Medulla oblongata (tissue), 1 donor: ENCODE results near the gene UGT1A5.

Source experiments
- DNase-seq: peaks from one replicate; pipeline ENCODE4 v3.0.0-alpha.2; 2015; ENCODE audit errors: extremely low spot score

UGT1A5 gene

DNA sequence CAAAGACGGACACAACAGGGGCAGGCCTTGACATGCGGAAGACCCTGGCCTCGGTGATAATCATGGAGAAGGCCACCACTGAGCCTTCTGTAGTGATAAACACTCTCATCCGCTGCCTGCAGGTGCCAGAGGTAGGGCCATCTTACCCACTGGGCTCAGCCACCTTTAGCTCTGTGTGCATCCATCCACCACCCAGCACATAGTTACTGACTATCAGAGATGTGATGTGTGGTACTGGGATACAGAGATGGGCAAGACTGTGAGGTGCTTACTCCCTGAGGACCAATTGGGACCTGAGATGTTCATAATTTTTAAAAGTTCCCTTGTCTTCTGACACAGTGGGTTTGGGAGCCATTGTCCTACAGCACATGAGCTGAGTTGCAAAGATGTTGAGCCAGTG lies 67.0 kb downstream of the UGT1A5 start:
- DNase-seq, result no peak

GRCh38 chr2:233780771-233781170 lies 68.1 kb downstream of the UGT1A5 start:
- no peak for DNase-seq

- DNase-seq, result no peak
Measured at GRCh38 chr2:233789554-233789953, 76.8 kb downstream of the UGT1A5 start.

DNA sequence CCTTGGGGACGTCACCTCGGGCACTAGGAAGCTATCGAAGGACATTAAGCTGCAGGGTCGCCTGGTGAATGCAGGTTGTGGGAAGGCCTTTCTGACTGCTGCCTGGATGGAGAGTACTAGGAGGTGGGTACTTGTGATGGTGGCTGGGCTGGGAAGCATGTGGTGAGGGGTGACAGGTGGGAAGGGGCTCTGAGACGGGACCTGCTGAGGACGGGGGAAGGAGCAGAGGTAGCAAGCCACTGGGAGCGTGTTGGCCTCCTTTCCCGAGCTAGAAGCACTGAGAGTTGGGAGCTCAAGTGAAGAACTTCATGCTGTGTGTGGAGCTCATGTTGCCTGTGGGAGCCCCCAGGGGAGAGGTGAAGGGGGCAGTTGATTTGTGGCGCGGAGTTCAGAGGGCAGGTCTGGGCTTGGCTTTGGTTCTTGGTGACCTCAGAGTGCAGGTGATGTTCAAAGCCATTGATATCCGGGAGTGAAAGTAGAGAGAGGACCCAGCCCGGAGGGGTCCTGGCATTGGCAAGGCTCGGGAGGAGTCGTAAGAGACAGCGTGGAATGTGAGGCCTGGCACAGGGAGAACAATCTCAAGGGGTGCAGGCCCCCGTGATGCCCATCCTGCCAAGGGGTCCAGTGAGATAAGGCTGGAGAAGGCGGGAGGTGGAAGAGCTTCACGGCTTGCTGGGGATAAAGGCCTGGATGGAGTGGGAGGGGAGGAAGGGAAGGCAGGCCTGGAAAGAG lies 78.6 kb downstream of the UGT1A5 start:
- no peak for DNase-seq

DNA sequence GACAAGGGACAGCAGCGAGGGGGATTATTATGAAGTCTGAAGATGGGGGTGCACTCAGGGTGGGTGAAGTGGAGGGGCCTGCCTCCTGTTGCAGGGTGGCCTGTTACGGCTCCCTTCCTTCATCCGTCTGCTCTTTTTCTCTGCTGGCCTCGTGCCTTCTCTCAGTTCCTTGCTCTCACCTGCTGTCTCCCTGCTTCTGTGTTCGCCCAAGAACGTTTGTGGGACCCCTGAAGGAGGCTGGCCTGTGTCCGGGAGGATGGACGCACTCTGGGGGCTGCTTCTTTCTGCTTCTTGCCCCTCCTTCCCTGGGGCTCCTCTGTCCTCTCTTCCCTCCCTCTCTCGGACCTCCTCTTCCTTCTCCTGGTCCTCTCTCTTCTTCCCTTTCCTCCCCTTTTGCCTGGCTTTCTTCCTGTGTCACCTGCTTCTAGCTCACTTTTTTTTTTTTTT lies 79.2 kb downstream of the UGT1A5 start:
- no peak for DNase-seq

GRCh38 chr2:233792720-233793119 lies 80.0 kb downstream of the UGT1A5 start:
- no peak for DNase-seq

DNA sequence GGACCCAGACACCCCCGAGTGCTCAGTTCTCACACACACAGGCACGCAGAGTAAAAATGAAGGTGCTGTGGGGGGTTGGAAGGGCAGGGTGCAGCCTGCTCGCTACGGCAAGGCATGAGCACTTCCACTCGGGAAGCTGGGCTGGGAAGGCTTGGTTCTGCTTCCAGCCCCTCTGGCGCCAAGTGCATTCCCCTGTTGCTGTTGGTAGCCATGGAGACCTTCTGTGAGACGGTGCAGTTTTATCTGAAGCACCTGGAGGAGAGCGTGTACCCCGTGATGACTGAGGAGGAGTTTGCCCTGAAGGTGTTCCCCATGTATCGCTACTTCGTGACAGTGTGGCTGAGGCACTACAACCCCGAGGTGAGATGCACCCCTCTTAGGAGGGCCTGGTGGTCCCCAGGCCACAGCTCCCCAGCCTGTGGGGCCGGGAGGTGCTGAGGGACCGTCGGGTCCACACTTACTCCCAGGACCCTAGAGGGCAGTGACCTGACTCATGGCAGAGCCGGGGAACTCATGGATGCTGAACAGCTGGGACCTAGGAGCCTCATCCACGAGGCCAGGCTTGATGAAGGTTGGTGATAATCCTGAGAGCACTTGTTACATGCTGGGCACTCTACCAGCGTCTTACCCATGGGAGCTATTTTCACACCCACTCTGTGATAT lies 80.9 kb downstream of the UGT1A5 start:
- no peak for DNase-seq

- DNase-seq, result no peak
Measured at GRCh38 chr2:233794128-233794658, 81.5 kb downstream of the UGT1A5 start.

DNA sequence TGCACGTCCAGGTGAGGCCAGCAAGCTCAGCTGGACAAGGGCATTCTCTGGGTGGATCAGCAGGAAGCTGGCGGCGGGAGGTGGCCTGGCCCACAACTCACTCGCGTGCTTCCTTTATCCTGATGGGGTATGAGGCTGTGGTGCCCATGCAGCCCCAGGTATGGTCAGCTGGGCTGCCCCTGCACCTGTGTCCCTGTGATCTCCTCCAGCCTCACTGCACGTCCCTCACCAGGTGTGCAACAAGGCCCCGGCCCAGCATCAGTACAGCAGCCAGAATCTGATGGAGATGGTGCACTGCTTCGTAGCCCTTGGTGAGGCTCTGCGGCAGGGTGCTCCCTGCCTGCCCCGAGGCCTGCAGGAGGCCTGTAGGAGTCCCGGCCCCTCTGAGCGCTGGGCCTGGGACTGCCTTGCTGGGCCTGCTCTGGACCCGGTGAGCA lies 83.0 kb downstream of the UGT1A5 start:
- DNase-seq, result no peak

DNA sequence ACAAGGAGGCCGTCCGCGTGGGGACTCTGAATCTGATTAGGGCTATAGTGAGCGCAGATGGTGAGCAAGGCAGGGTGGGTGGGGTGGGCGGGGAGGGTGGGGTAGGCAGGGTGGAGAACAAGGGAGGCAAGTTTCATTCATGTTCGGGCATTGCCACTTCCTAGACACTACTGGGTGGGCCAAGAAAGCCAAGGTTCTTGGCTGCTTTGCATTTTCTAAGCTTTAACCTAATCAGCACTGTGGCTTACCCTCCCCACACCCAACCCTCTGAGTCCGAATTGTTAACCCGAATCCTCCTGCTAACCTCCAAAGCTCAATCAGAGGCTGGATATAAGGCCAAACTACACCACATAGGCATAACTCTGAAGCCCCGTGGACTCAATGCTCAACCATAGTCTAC lies 83.5 kb downstream of the UGT1A5 start:
- DNase-seq, result no peak

- DNase-seq, result no peak
Measured at GRCh38 chr2:233798335-233799086, 85.8 kb downstream of the UGT1A5 start.

DNA sequence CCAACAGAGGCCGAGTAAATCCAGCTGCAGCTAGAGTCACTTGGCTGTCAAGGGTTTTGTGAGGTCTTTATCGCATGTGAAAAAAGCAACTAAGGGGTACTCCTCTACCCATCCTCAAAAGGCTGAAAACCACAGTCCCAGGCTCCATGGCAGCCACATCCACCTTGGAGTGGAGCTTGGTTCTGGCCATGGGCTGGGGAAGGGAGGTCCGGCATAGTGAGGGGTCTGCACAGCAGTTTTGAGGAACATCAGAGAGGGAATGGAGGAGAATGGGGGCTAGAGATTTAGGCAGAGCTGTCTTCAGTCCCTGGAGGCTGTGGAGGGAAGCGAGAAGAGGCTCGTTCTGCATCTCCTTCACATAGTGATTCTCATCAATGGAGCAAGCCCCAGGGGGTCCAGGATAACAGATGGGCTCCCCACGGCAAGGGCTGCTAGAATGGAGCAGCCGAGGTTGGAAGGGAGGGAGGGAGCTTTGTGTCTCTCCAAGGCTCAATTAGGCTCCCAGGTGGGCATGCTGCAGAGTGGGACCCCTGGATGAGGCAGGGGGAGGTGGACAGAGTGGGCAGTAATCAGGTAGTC lies 86.5 kb downstream of the UGT1A5 start:
- DNase-seq, result no peak

DNA sequence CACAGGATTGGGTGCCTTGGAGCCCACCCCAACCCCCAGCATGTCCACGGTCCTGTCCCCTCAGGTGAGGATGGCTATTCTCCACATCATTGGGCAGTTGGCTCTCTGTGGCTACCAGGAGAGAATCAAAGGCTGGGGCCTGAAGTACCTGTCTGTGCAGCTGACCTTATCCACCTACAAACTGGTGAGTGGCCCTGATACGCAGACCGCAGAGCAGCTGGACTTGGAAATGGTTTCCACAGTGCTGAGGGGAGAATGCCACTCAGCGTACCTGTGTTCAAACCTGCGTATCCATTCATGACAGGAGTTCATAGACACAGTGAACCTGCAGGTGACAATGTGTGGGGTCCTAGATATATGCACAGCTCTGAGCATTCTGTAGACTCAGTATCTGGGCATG lies 87.0 kb downstream of the UGT1A5 start:
- DNase-seq, result no peak

DNA sequence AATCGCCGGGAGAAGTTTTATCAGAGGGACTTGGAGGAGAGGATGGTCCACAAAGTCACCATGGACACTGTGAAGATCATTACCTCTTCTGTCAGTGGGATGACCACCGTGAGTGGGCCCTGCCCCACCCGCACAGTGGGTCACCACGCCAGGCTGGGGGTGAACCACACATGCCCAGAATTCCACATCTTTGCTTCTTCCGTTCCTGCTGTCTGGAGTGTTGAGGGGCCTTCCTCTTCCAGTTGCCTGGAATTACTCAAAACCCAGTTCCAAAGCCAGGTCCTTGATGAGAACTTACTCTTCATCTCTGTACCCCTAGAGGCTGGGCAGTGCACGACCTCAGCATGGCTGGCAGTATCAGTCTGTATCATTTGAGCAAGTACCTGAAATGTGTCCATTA lies 87.5 kb downstream of the UGT1A5 start:
- DNase-seq, result no peak

DNA sequence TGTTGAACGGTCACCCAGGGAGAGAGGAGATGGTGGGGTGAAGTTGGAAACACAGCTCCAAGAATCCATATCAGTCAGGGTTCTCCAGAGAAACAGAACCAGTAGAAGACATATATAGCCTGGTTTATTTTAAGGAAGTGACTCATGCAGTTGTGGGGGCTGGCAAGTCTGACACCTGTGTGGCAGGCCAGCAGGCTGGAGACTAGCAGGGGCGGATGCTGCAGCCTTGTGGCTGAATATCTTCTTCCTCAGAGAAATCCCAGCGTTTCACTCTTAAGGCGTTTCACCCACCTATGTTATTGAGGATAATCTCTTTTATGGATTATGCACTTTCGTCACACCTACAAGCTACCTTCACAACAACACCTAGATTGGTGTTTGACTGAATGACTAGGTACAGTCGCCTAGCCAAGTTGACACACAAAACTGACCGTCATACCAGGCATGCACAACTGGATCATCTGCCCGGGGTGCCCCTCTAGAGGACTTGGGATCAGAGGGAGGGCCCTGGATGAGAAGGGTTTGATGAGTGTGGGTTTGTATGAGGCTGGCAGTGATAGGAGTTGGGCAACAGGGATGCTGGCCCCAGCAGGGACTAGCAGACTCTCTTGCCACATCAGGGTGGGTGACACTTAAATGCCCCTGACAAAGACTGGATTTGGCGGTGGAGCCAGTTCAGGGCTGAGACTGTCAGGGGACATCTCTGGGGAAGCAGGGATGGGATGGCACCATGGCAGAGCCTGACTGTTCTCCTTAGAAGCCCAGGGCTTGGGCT lies 88.8 kb downstream of the UGT1A5 start:
- DNase-seq, result no peak

- DNase-seq, result no peak
Measured at GRCh38 chr2:233802132-233802815, 89.6 kb downstream of the UGT1A5 start.

DNA sequence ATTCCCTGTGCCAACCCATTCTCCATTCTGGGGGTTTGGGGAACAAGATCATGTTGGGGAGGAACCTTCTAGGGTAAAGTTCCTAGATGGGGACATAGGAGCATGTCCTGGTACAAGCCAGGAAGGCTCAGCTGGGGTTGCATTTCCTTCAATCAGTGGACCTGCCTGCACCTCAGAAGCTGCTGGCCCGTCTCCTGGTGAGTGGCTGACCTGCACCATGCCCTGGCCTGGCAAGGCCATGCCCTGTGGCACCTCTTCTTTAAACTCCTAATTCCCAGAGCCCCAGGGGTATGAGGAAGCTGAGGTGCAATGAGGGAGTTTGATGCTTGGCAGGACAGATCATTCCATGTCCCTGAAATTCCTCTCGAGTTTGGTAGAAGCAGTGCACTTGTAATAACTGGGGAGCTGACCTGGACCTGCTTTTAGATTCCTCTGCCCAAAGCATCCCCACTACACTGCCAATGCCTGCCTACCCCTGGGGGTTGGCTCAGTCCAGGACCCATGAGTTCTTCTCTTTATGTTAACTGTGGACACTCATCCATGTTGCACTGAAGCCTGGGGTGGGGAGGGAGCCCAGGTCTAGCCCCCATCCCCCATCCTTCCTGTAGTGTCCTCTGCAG lies 90.7 kb downstream of the UGT1A5 start:
- DNase-seq, result no peak

DNA sequence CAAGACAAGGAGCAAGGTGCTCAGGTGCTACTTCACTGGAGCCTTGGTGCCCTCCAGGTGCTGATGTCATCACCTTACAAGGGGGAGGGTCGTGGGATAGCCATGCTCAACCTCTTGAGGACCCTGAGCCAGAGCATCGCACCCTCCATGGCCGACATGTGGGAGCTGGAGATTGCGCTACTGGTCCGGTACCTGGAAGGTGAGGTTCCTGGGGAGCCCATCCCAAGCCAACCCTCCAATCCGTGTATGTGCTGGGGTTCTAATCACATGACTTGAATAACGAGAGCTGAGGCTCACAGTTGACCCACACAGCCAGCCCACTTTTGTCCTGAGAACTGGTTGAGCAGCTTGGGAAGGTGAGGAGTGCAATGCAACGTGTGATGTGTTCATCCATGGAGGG lies 91.3 kb downstream of the UGT1A5 start:
- DNase-seq, result no peak

DNA sequence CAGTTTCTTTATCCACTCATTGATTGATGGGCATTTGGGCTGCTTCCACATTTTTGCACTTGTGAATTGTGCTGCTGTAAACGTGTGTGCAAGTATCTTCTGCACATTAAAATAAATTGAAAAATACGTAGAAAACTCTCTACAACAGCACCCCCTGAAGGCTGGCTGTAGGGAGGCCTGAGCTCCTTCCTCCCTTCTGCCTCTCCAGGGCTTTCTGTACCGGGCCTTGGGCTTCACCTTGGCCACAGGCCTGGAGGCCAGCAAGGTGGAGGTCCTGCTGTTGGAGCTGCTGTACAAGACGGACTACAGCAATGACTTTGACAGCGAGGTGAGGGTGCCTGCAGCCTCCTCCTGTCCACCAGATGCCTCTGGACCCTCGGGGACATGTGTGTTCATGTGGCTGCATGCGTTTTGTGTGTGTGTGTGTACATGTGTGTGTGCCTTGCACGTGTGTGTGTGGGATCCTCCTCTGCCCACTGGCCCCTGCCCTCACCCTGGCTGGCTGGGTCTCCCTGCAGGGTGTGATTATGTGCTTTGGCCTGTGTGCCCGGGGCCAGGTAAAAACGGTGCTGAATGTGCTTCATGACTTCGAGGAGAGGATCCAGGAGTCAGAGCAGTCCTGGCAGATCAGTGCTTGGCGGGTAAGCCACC lies 94.6 kb downstream of the UGT1A5 start:
- no peak for DNase-seq
